Endothelial cell of umbilical vein (primary cell): ENCODE measurements around the gene ENAH. TPM values are rescaled to one million over a fixed set of nuclear protein-coding genes. Genes with fewer than 3 reads are reported as not detected.

Experiments
- BruUV-seq: library from RNA; stranded (reverse); fragments of 400-500 nt; replicated peaks from 2 replicates; lab custom pipeline; 2021; lab: Mats Ljungman, UMichigan
- CTCF ChIA-PET: fragments of 300-600, 350-600 bp; sonication (Branson Sonifier 250); formaldehyde crosslinking; loops from one replicate; lab custom pipeline; 2021; ENCODE audit warnings: antibody characterized with exemption, inconsistent platforms; lab: Charles Lee
- POLR2A ChIA-PET: fragments of 300-600, 350-600 bp; sonication (Branson Sonifier 250); formaldehyde crosslinking; loops from one replicate; lab custom pipeline; 2021; ENCODE audit warnings: antibody characterized with exemption, inconsistent platforms; lab: Charles Lee
- DNase-seq: peaks from one replicate; pipeline ENCODE4 v3.0.0-alpha.2; 2011; ENCODE audit warnings: low read depth, low spot score
- FAIRE-seq: peaks from 2 replicates; lab custom pipeline; 2011; peaks lifted over from hg19 to GRCh38; lab: Jason Lieb, UNC
- H2AFZ ChIP-seq: 2 replicates; pipeline ENCODE4 v1.6.0; 2012; ENCODE audit warnings: low read depth, low read length, control low read depth, inconsistent platforms
- H3K27ac ChIP-seq: 2 replicates; pipeline ENCODE4 v1.5.1; 2011; ENCODE audit warnings: low read depth, mild to moderate bottlenecking, control low read depth, low read length, moderate library complexity; ENCODE audit not compliant: insufficient read depth
- H3K27me3 ChIP-seq, 2 experiments: 2 replicates each; pipeline versions ENCODE4 v1.6.0 to v1.6.1; 2011; ENCODE audit warnings: low read length in 2 of 2, mixed read lengths in 1 of 2; ENCODE audit not compliant: control insufficient read depth in 2 of 2, insufficient read depth in 2 of 2
- H3K36me3 ChIP-seq, 2 experiments: 2 replicates in 1 of 2; 3 replicates in 1 of 2; pipeline ENCODE4 v1.5.1; 2011; ENCODE audit warnings: low read length in 2 of 2, mild to moderate bottlenecking in 1 of 2, moderate library complexity in 1 of 2; ENCODE audit not compliant: control insufficient read depth in 2 of 2, insufficient read depth in 2 of 2; ENCODE audit errors: extremely low read depth in 1 of 2
- H3K4me1 ChIP-seq: 3 replicates; pipeline ENCODE4 v1.5.1; 2011; ENCODE audit warnings: mild to moderate bottlenecking, low read length; ENCODE audit not compliant: control insufficient read depth, insufficient read depth; ENCODE audit errors: extremely low read depth
- H3K4me2 ChIP-seq: 2 replicates; pipeline ENCODE4 v1.6.1; 2011; ENCODE audit warnings: low read length, control low read depth, mixed read lengths; ENCODE audit not compliant: insufficient read depth
- H3K4me3 ChIP-seq, 3 experiments: fragments of 200-600 bp in 1 of 3; sonication (generic), shearing (Covaris generic) in 1 of 3; replicated peaks in 1 of 3; 2 replicates each; pipeline ENCODE4 v1.5.1; 2011 to 2016; ENCODE audit warnings: control low read depth in 3 of 3, low read length in 3 of 3, mild to moderate bottlenecking in 2 of 3, inconsistent platforms in 1 of 3, low read depth in 1 of 3, moderate library complexity in 1 of 3; ENCODE audit not compliant: insufficient read depth in 1 of 3
- H3K79me2 ChIP-seq: 2 replicates; pipeline ENCODE4 v1.6.0; 2012; ENCODE audit warnings: low read length, inconsistent platforms; ENCODE audit not compliant: control insufficient read depth, insufficient read depth
- H3K9ac ChIP-seq: replicated peaks from 2 replicates; pipeline ENCODE3; 2011; ENCODE audit warnings: low read length, control low read depth; ENCODE audit not compliant: insufficient read depth; ENCODE audit errors: extremely low read depth
- H3K9me1 ChIP-seq: replicated peaks from 3 replicates; pipeline ENCODE4 v1.6.0; 2011; ENCODE audit warnings: mild to moderate bottlenecking, low read length; ENCODE audit not compliant: control insufficient read depth, insufficient read depth; ENCODE audit errors: extremely low read depth
- H3K9me3 ChIP-seq: replicated peaks from 2 replicates; pipeline ENCODE4 v1.5.1; 2012; ENCODE audit warnings: low read length, inconsistent platforms; ENCODE audit not compliant: control insufficient read depth, insufficient read depth
- H4K20me1 ChIP-seq: replicated peaks from 2 replicates; pipeline ENCODE3; 2011; ENCODE audit warnings: mild to moderate bottlenecking, low read length; ENCODE audit not compliant: control insufficient read depth, insufficient read depth; ENCODE audit errors: extremely low read depth
- CTCF ChIP-seq, 2 donors: IDR thresholded peaks; 1 replicate in 1 of 2; 2 replicates in 1 of 2; pipeline ENCODE4 v1.5.1; 2011; ENCODE audit warnings: low read length in 2 of 2, mild to moderate bottlenecking in 2 of 2, moderate library complexity in 2 of 2, control low read depth in 1 of 2, inconsistent platforms in 1 of 2, low read depth in 1 of 2; ENCODE audit not compliant: insufficient read depth in 1 of 2; ENCODE audit errors: extremely low read depth in 1 of 2
- EZH2 ChIP-seq: IDR thresholded peaks from 2 replicates; pipeline ENCODE4 v1.6.1; 2012; ENCODE audit warnings: borderline replicate concordance, low read depth, mild to moderate bottlenecking, moderate library complexity, low read length, inconsistent platforms; ENCODE audit not compliant: severe bottlenecking
- FOS ChIP-seq: IDR thresholded peaks from 2 replicates; pipeline ENCODE4 v1.6.1; 2011; ENCODE audit warnings: mild to moderate bottlenecking, low read length, moderate library complexity, borderline replicate concordance; ENCODE audit not compliant: insufficient read depth
- GATA2 ChIP-seq: IDR thresholded peaks from 2 replicates; pipeline ENCODE4 v1.7.0; 2011; ENCODE audit warnings: low read depth, mild to moderate bottlenecking, moderate library complexity, mixed read lengths, low read length; ENCODE audit not compliant: insufficient read length, insufficient read depth
- JUN ChIP-seq: IDR thresholded peaks from 2 replicates; pipeline ENCODE4 v1.6.1; 2011; ENCODE audit warnings: borderline replicate concordance, low read depth; ENCODE audit not compliant: insufficient read length, insufficient read depth
- MAX ChIP-seq: IDR thresholded peaks from 2 replicates; pipeline ENCODE4 v1.6.1; 2011; ENCODE audit not compliant: insufficient read depth, insufficient read length
- POLR2A ChIP-seq: IDR thresholded peaks from 2 replicates; pipeline ENCODE4 v1.6.1; 2012; ENCODE audit warnings: low read depth, mild to moderate bottlenecking, control low read depth, low read length
- dilution Hi-C: fragments of 300-500 bp; cut with MboI; formaldehyde crosslinking; loops from one replicate; pipeline ENCODE4 v1.15.0; 2019; ENCODE audit warnings: low sequenced_read_pairs; ENCODE audit not compliant: extremely low pct_ligation_motif_present
- intact Hi-C: fragments of 100-400 bp; cut with micrococcal nuclease; formaldehyde crosslinking; loops from one replicate; pipeline ENCODE4 v1.10.0; 2022
- polyA plus RNA-seq, 4 experiments: library from polyadenylated mRNA; depleted of rRNA in 3 of 4; stranded (reverse) in 3 of 4; unstranded in 1 of 4; fragments of >200 nt; gene quantifications; 2 replicates each; pipeline versions ENCODE4 v1.2.1 to v1.2.3, GENCODE V29; 2011 to 2012; ENCODE audit warnings: missing spikeins in 1 of 4
- total RNA-seq: library from RNA; stranded (reverse); gene quantifications from 2 replicates; pipeline ENCODE4 v1.2.3, GENCODE V29; 2021

Gene ENAH
- total and polyA plus RNA-seq, 2 donors (not counting 3 experiments of a cell fraction or from before 2014, with no cell fraction given): 19.9 to 95.6 TPM

GRCh38 chr1:225610539-225610938 is 42.4 kb downstream of the ENAH start:
- CTCF ChIA-PET: interaction anchor here (1.6 to 2.0 kb wide), 2 partner anchors 10 to 15 kb away, joined by 4 to 5 read pairs; no protein-coding TSS in a partner anchor
- dilution Hi-C loops (no loop called here), intact Hi-C loops (no loop called here)
- H3K9ac ChIP-seq: no peak overlapping the region
- no peak overlapping the region for H3K27ac ChIP-seq
- no TSS peak for BruUV-seq
- no peak for DNase-seq
- H3K4me2 ChIP-seq: no peak overlapping the region
- H3K9me1 ChIP-seq: no peaks in the 10 kb centered on the region
- FAIRE-seq: no peak
- H3K4me1 ChIP-seq: no peaks in the 10 kb centered on the region
- no peaks in the 10 kb centered on the region for H4K20me1 ChIP-seq
- H3K9me3 ChIP-seq: no peaks in the 10 kb centered on the region
- H3K4me3 ChIP-seq: no peak overlapping the region
- TF ChIP-seq MAX (no peak), POLR2A (no peak), JUN (no peak), EZH2 (no peak), FOS (no peak)
- H3K79me2 ChIP-seq: peaks cover 53% of the 10 kb centered on the region
- no peaks in the 10 kb centered on the region for H3K27me3 ChIP-seq
- POLR2A ChIA-PET: no interaction called here
- H3K36me3 ChIP-seq: no peaks in the 10 kb centered on the region
- H2AFZ ChIP-seq: no peak overlapping the region

- Histone ChIP-seq H3K36me3 (no peaks in the 10 kb centered on the region), H3K27me3 (no peaks in the 10 kb centered on the region), H3K4me1 (peaks cover 12% of the 10 kb centered on the region), H3K27ac (no peak overlapping the region), H3K9me1 (no peaks in the 10 kb centered on the region), H3K9ac (no peak overlapping the region), H3K4me3 (no peak overlapping the region), H4K20me1 (no peaks in the 10 kb centered on the region), H2AFZ (no peak overlapping the region), H3K4me2 (no peak overlapping the region), H3K9me3 (no peaks in the 10 kb centered on the region), H3K79me2 (peaks cover 51% of the 10 kb centered on the region)
- POLR2A ChIA-PET: no interaction called here
- CTCF ChIA-PET: interaction anchor here (1.3 to 2.0 kb wide), 2 partner anchors 12 to 34 kb away, joined by 4 to 5 read pairs; no protein-coding TSS in a partner anchor
- TF ChIP-seq GATA2: no peak
- TF ChIP-seq CTCF (IDR thresholded peaks at IDR 0.05; ENCODE audit: extremely low read depth in 1 of 2, insufficient read depth in 1 of 2, low read depth in 1 of 2, low read length in 2 of 2): no peak
- no peak for TF ChIP-seq FOS
- no peak for TF ChIP-seq POLR2A
- DNase-seq (no peak), FAIRE-seq (no peak)
- dilution Hi-C loops (no loop called here), intact Hi-C loops (no loop called here)
- BruUV-seq: no TSS peak
These were observed 44.7 kb downstream of the ENAH start for GRCh38 chr1:225608014-225608796.
